ENCODE data around the gene DNAJB9.
"Not testable (repeated sequence)": the region's sequence is repeated elsewhere in the genome, so short reads cannot be mapped to it uniquely, and the experiment has no call there.

Gene DNAJB9
- 35.3 to 42.7 reads per million in 2 donors for total RNA-seq

- DNase-seq, result peak; percentile 95
Measured at GRCh38 chr7:108569381-108570145, at the start of gene DNAJB9, which contains the start of gene THAP5. Gene DNAJB9 (plus strand): TSS chr7:108569874. CDS start chr7:108571727, 1,853 bp downstream. Gene THAP5 (minus strand): TSS chr7:108569706. CDS start chr7:108569569, 137 bp downstream.

DNA sequence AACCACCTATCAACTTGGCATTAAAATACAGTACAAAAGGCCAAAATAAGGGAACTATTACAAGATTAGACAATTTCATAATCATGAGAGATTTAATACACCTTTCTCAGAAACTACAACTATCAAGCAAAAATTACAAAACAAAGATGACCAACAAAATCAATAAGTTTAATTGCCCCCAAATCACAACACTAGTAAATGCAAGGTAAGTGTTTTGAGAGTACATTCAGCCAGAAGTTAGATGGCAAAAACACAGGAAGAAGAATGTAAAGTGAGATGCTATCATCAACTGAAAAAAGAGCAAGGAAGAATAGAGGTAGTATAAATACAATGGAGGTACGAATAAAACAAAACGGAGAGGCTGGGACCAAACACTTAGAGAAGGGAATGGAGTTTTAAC is 46.9 kb upstream of the DNAJB9 start:
- DNase-seq, result no peak

- DNase-seq, result peak; percentile 71
Measured at GRCh38 chr7:108525327-108525984, 44.2 kb upstream of the DNAJB9 start.

DNA sequence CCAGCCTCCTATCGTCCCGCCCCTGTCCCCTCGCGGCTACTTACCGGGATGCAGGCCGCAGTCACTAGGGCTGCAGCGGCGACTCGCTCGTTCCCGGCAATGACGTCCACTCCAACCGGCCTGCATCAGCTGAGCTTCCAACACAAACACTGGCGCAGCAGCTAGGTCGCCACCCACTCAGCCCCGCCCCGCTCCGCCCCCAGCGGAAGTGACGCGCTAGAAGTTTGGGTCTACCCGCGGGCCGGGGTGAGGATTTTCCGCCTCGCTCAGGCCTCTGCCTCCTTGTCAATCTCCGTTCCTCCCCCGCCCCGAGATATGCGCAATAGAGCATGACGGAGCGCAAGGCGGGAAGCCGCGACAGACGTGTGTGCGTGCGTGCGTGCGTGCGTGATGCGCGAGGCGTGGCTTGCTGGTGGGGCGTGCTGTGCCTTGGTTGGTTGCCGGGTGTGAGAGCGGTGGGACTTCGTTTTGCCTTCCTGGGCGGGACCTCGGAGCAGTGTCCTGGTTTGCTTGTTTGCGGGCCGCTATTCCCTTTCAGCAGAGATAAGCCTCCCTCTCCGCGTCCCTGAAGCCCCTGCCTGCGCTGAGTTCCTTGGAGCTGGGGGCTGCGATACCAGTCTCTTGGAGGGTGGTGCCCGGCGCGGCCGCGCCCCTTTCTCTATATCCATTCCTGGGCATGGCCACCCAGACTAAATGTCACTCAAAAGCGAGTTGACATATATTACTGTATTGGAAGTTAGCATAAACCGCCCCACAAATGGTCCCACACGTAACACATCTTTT is 43.5 kb upstream of the DNAJB9 start, which contains the start of gene PNPLA8:
TSS of gene PNPLA8 (minus strand) at position 151 of the 783 bp plus-strand sequence. CDS start 10,644 bp downstream, outside the sequence.
- DNase-seq, result peak; percentile 99

GRCh38 chr7:108526768-108527017 is 43.0 kb upstream of the DNAJB9 start:
- DNase-seq, result no peak

GRCh38 chr7:108528183-108528712 is 41.4 kb upstream of the DNAJB9 start:
- DNase-seq, result no peak

DNA sequence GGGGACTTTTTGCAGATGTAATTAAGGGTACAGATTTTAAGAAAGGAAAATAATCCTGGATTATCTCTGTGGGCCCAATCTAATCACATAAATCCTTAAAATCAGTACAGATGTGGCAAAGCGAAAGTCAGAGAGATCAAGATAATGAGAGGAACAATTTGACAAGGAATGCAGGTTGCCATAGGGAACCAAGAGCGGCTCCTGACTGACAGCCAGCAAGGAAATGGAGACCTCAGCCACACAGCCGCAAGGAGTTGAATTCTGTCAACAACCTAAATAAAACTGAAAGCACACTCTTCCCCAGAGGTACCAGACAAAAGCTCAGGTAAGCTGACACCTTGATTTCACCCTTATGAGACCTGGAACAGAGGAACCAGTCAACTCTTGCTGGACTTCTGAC is 40.3 kb upstream of the DNAJB9 start:
- DNase-seq, result no peak

DNA sequence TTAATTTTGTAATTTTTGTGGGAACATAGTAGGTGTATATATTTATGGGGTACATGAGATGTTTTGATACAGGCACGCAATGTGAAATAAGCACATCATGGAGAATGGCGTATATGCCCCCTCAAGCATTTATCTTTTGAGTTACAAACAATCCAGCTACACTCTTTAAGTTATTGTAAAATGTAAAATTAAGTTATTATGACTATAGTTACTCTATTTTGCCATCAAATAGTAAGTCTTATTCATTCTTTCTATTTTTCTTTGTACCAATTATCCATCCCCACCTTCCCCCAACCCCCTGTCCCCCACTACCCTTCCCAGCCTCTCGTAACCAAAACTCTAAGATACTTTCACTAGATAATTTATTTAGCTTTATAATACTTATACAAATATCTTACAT is 36.0 kb upstream of the DNAJB9 start:
- DNase-seq, result no peak

DNA sequence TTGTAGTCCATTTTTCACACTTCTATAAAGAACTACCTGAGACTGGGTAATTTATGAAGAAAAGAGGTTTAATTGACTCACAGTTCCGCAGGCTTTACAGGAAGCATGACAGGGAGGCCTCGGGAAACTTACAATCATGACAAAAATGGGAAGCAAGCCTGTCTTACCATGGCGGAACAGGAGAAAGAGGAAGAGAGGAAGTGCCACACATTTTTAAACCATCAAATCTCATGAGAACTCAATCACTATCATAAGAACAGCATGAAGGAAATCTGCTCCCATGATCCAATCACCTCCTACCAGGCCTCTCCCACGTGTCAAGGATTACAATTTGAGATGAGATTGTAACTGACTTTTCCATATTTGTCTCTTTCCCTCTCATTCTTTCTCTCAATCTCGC is 34.4 kb upstream of the DNAJB9 start:
- DNase-seq, result no peak

DNA sequence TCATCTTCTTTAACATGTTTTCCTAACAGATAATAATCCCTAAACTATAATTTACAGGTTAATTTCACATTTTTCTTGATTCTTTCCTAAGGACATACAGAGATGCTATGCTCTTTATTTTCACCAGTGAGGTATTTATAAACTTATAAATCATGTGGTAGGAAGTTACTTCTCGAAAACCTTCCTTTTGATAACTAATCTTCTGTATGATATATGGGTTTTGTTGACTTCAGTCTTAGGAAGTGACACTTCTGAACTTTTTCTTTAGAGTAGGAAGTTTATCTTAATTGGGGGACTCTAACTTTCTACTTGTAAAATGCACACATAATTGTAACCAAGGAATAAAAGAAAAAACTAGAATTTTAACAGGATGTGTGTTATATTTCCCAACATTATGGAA is 33.9 kb upstream of the DNAJB9 start:
- no peak for DNase-seq

GRCh38 chr7:108537229-108537628 is 32.4 kb upstream of the DNAJB9 start:
- DNase-seq, result no peak

GRCh38 chr7:108538236-108538635 is 31.4 kb upstream of the DNAJB9 start:
- DNase-seq, result not testable (repeated sequence)

- DNase-seq, result not testable (repeated sequence)
Measured at GRCh38 chr7:108538685-108539084, 31.0 kb upstream of the DNAJB9 start.

DNA sequence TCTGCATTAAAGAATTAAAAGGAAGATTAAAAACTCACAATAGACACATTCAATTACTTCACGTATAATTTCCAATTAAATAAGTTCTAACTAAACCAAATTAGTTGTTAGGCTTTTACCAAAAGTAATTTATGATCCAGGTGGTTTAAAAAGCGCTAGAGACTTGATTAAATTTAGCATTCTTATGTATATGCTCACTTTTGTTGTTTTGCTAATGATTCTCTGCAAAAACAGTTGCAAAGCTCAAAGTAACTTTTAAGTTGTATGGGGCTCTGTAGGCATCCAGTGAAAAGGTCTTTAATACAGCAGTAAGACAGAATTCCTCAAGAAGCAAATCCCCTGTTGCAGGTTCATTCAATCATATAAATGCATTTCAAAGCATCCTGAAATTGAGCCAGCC is 28.2 kb upstream of the DNAJB9 start:
- no peak for DNase-seq

DNA sequence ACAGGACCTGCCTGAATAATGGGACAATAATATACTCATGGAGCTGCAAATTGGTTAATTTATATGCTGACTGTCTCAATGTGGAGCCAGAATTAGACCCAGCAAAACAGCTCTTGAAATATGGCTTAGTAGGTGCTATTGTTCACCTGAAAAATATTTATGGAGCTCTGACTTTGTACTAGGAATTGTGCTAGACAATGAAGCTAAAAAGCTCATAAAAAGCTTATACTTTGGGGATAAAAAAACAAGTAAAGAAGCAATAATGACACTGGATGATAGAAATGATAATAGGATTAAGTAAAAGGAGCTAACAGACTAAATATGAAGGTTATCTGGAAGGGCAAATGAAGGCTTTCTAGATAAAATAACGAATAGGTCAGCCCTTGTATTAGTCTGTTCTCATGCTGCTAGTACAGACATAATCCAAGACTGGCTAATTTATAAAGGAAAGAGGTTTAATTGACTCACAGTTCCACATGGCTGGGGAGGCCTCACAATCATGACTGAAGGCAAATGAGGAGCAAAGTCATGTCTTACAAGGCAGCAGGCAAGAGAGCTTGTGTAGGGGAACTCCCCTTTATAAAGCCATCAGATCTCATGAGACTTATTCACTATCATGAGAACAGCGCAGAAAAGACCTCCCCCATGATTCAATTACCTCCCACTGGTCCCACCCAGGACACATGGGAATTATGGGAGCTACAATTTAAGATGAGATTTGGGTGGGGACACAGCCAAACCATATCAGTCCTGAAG is 21.4 kb upstream of the DNAJB9 start:
- DNase-seq, result not testable (repeated sequence)

DNA sequence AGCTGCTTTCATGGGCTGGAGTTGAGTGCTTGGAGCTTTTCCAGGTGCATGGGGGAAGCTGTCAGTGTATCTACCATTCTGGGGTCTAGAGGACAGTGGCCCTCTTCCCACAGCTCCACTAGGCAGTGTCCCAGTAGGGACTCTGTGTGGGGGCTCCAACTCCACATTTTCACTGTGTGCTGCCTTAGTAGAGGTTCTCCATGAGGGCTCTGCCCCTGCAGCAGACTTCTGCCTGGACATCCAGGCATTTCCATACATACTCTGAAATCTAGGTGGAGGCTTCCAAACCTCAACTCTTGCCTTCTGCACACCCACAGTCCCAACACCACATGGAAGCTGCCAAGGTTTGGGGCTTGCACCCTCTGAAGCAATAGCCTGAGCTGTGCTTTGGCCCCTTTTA is 13.0 kb upstream of the DNAJB9 start:
- not testable (repeated sequence) for DNase-seq

GRCh38 chr7:108557191-108557590 is 12.5 kb upstream of the DNAJB9 start:
- DNase-seq, result no peak

- no peak for DNase-seq
Measured at GRCh38 chr7:108557617-108558016, 12.1 kb upstream of the DNAJB9 start.

DNA sequence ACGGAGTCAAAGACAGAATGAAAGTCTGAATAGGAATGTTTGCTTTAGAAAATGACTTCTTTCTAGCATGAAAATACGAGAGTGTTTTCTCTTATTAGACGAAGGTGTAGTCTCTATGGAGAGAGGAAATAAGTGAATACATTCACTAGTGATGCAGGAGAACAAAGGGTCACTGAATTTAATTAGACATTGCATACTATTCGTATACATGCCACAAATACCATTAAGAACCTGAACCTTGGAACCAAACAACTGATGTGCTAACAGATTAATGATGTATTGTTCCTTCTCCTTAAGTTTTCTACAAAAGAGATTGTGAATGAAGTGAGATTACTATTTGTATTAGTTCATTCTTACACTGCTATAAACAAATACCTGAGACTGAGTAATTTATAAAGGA is 10.4 kb upstream of the DNAJB9 start:
- no peak for DNase-seq

DNA sequence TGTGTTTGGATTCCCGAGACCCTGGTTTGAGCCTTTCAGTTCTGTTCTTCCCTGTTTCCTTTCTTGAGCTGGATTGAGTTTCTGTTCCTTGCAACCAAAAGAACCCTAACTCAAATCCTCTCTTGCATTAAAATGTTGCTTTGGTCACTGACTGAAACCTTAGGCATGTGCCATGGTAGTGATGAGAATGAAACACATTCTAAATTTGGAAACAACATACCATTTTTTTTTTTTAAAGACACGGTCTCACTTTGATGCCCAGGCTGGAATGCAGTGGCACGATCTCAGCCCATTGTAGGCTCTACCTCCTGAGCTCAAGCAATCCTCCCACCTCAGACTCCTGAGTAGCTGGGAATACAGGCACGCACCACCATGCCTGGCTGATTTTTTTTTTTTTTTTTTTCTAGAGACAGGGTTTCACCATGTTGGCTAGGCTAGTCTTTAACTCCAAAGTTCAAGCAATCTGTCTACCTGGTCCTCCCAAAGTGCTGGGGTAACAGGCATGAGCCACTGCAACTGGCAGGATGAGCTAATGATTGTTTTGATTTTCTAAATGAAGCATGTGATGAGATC is 8.5 kb upstream of the DNAJB9 start:
- no peak for DNase-seq

GRCh38 chr7:108565987-108566386 is 3.7 kb upstream of the DNAJB9 start:
- no peak for DNase-seq

DNA sequence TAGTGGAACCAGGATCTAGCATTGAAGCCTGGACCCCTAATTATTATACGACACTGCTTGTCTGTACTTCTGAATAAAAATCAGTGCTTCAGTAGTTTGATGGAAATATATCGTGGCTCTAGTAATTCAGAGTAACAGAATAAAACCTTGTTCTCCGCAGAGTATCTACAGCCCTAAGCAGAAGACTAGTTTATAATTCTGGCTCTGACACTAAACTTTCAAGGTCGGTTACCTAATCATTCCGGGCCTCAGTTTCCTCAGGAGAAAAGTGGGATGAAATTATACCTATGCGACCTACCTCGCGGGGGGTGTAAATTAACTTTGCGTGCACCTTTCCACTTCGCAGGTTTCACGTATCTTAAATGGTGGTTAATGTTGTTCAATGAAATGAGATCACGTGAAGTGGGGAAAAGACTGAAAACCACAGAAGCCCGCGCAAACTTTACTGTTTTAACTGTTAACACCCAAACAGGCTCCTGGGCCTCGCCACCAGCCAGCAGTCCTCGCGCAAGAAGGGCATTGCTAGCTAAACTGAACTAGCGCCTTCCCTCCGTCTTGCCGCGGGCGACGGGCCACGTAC is 783 bp upstream of the DNAJB9 start:
- no peak for DNase-seq
